NCI-H1694 treated with DMSO at 0.1 percent for 48 hours (cell line): ENCODE results near the gene ZSCAN9.

ENCODE experiments used
- DNase-seq: peaks from one replicate; lab custom pipeline; 2025; lab: John Stamatoyannopoulos, UW

ZSCAN9 gene

GRCh38 chr6:28225056-28225834, at the start of gene ZSCAN9:
Gene ZSCAN9, plus strand, starts transcription at chr6:28225275. Its CDS starts 1,810 bp downstream, at chr6:28227085.
- DNase-seq, result peak; percentile 58

GRCh38 chr6:28176373-28176772, 48.7 kb upstream of the ZSCAN9 start:
- no peak for DNase-seq

- no peak for DNase-seq
Observed at GRCh38 chr6:28182255-28182654, 42.8 kb upstream of the ZSCAN9 start.

GRCh38 chr6:28188111-28188979, 36.7 kb upstream of the ZSCAN9 start:
- no peak for DNase-seq

GRCh38 chr6:28200020-28200419, 25.1 kb upstream of the ZSCAN9 start:
- no peak for DNase-seq

- DNase-seq, result no peak
Observed at GRCh38 chr6:28203201-28203600, 21.9 kb upstream of the ZSCAN9 start.

- DNase-seq, result no peak
Observed at GRCh38 chr6:28205879-28206278, 19.2 kb upstream of the ZSCAN9 start.

- no peak for DNase-seq
Observed at GRCh38 chr6:28206527-28206926, 18.5 kb upstream of the ZSCAN9 start.

- no peak for DNase-seq
Observed at GRCh38 chr6:28206928-28207509, 18.1 kb upstream of the ZSCAN9 start.

GRCh38 chr6:28207510-28208110, 17.5 kb upstream of the ZSCAN9 start:
- DNase-seq, result no peak

GRCh38 chr6:28208111-28208659, 16.9 kb upstream of the ZSCAN9 start:
- no peak for DNase-seq

GRCh38 chr6:28209753-28210535, 15.1 kb upstream of the ZSCAN9 start:
- no peak for DNase-seq

- no peak for DNase-seq
Observed at GRCh38 chr6:28211840-28212509, 13.1 kb upstream of the ZSCAN9 start.

GRCh38 chr6:28212510-28213212, 12.4 kb upstream of the ZSCAN9 start:
- DNase-seq, result peak; percentile 66

- no peak for DNase-seq
Observed at GRCh38 chr6:28213213-28213523, 11.9 kb upstream of the ZSCAN9 start.

- DNase-seq, result no peak
Observed at GRCh38 chr6:28215425-28215824, 9.7 kb upstream of the ZSCAN9 start.

GRCh38 chr6:28217890-28218289, 7.2 kb upstream of the ZSCAN9 start:
- DNase-seq, result no peak

GRCh38 chr6:28218312-28219248, 6.5 kb upstream of the ZSCAN9 start:
- DNase-seq, result no peak
